Activated naive CD8-positive, alpha-beta T cell treated with anti-CD3 and anti-CD28 coated beads, Interleukin-2, amount 10 ng/mL, durations not matched to agents 7 days and 5 days (primary cell): Measurements from ENCODE around the gene S100A5. TPM values are rescaled to one million over a fixed set of nuclear protein-coding genes. Genes with fewer than 3 reads are reported as not detected.
"Not testable (repeated sequence)": the region's sequence is repeated elsewhere in the genome, so short reads cannot be mapped to it uniquely, and the experiment has no call there.

Experiments
- ATAC-seq: fragments of 150-1000 bp; cut with Tn5 transposase; one replicate; pipeline ENCODE4 v1.10.0; 2021; ENCODE audit warnings: low read depth, moderate library complexity
- POLR2A ChIA-PET: fragments of 350-600 bp; sonication (Branson Sonifier 250); formaldehyde crosslinking; loops from one replicate; lab custom pipeline; 2021; ENCODE audit warnings: antibody characterized with exemption; lab: Charles Lee
- DNase-seq: peaks from one replicate; pipeline ENCODE4 v3.0.0; 2021
- H3K27ac Mint-ChIP-seq: one replicate; pipeline ENCODE4 v1.8.0; 2022; ENCODE audit warnings: mild to moderate bottlenecking, mixed read lengths
- H3K27me3 Mint-ChIP-seq: one replicate; pipeline ENCODE4 v1.8.0; 2022; ENCODE audit warnings: mild to moderate bottlenecking, moderate library complexity, mixed read lengths
- H3K36me3 Mint-ChIP-seq: one replicate; pipeline ENCODE4 v1.8.0; 2021; ENCODE audit warnings: mild to moderate bottlenecking, mixed read lengths
- H3K4me1 Mint-ChIP-seq: one replicate; pipeline ENCODE4 v1.8.0; 2021; ENCODE audit warnings: mixed read lengths
- H3K4me3 Mint-ChIP-seq: one replicate; pipeline ENCODE4 v1.8.0; 2022; ENCODE audit warnings: mild to moderate bottlenecking, moderate library complexity, mixed read lengths
- H3K9me3 Mint-ChIP-seq: one replicate; pipeline ENCODE4 v1.8.0; 2021; ENCODE audit warnings: mixed read lengths
- total RNA-seq, 2 experiments: library from RNA; stranded (reverse); gene quantifications; one replicate each; pipeline ENCODE4 v1.2.3, GENCODE V29; 2021

S100A5 gene
- total RNA-seq: 1 to 10 TPM; 2.2 to 2.7 TPM

GRCh38 chr1:153540394-153541361, at the start of gene S100A5:
Gene S100A5, minus strand, starts transcription at chr1:153540934. Its CDS starts 743 bp downstream, at chr1:153540191.
- Mint-ChIP-seq H3K4me1 (peaks cover 64% of the 10 kb centered on the region), H3K27ac (peak within 1 kb of the TSS; percentile 81), H3K27me3 (no peaks in the 10 kb centered on the region), H3K4me3 (peak within 1 kb of the TSS; percentile 65), H3K9me3 (no peaks in the 10 kb centered on the region), H3K36me3 (peaks cover 13% of the 10 kb centered on the region)
- ATAC-seq (peak; percentile 15), DNase-seq (peak; percentile 55)
- POLR2A ChIA-PET: interaction anchor here (0.7 to 2.6 kb wide), 7 partner anchors 9 to 235 kb away, joined by 3 to 23 read pairs (median 5); partner anchors contain the start of genes CHTOP and SLC27A3

GRCh38 chr1:153588482-153588881, 47.7 kb upstream of the S100A5 start:
- POLR2A ChIA-PET: no interaction called here
- Mint-ChIP-seq H3K4me3 (no peak overlapping the region), H3K9me3 (no peaks in the 10 kb centered on the region), H3K27ac (no peak overlapping the region), H3K27me3 (peaks cover 23% of the 10 kb centered on the region), H3K4me1 (no peaks in the 10 kb centered on the region), H3K36me3 (no peaks in the 10 kb centered on the region)
- DNase-seq (no peak), ATAC-seq (no peak)

GRCh38 chr1:153588033-153588432, 47.3 kb upstream of the S100A5 start:
- POLR2A ChIA-PET, DNase-seq, H3K27ac Mint-ChIP-seq, ATAC-seq, H3K36me3 Mint-ChIP-seq, H3K4me3 Mint-ChIP-seq, H3K9me3 Mint-ChIP-seq, H3K4me1 Mint-ChIP-seq: not testable (repeated sequence)
- H3K27me3 Mint-ChIP-seq: peaks cover 23% of the 10 kb centered on the region

- POLR2A ChIA-PET: no interaction called here
These were observed 46.6 kb upstream of the S100A5 start for GRCh38 chr1:153587314-153587713.

GRCh38 chr1:153586347-153586746, 45.6 kb upstream of the S100A5 start:
- Mint-ChIP-seq H3K27ac (no peak overlapping the region), H3K27me3 (peaks cover 23% of the 10 kb centered on the region), H3K4me3 (no peak overlapping the region), H3K36me3 (no peaks in the 10 kb centered on the region), H3K4me1 (no peaks in the 10 kb centered on the region), H3K9me3 (no peaks in the 10 kb centered on the region)
- ATAC-seq (no peak), DNase-seq (no peak)
- POLR2A ChIA-PET: no interaction called here

More at GRCh38 chr1:153587314-153587713, 46.6 kb upstream of the S100A5 start:
- no peak for DNase-seq
- no peak overlapping the region for H3K4me3 Mint-ChIP-seq
- H3K36me3 Mint-ChIP-seq: no peaks in the 10 kb centered on the region
- ATAC-seq: no peak
- peaks cover 23% of the 10 kb centered on the region for H3K27me3 Mint-ChIP-seq
- no peaks in the 10 kb centered on the region for H3K9me3 Mint-ChIP-seq
- no peak overlapping the region for H3K27ac Mint-ChIP-seq
- H3K4me1 Mint-ChIP-seq: no peaks in the 10 kb centered on the region

- Mint-ChIP-seq H3K4me1 (no peaks in the 10 kb centered on the region), H3K27me3 (peaks cover 23% of the 10 kb centered on the region), H3K36me3 (no peaks in the 10 kb centered on the region), H3K9me3 (no peaks in the 10 kb centered on the region), H3K27ac (no peak overlapping the region), H3K4me3 (no peak overlapping the region)
- DNase-seq: no peak
- ATAC-seq: no peak
- POLR2A ChIA-PET: no interaction called here
These were observed 44.3 kb upstream of the S100A5 start for GRCh38 chr1:153585006-153585405.

- Mint-ChIP-seq H3K4me3 (no peak overlapping the region), H3K36me3 (no peaks in the 10 kb centered on the region), H3K4me1 (no peaks in the 10 kb centered on the region), H3K27me3 (peaks cover 30% of the 10 kb centered on the region), H3K27ac (no peak overlapping the region), H3K9me3 (no peaks in the 10 kb centered on the region)
- ATAC-seq: no peak
- no peak for DNase-seq
- POLR2A ChIA-PET: no interaction called here
These were observed 43.2 kb upstream of the S100A5 start for GRCh38 chr1:153583976-153584375.

- DNase-seq, ATAC-seq, H3K9me3 Mint-ChIP-seq, H3K36me3 Mint-ChIP-seq, H3K27ac Mint-ChIP-seq, H3K4me3 Mint-ChIP-seq, POLR2A ChIA-PET, H3K4me1 Mint-ChIP-seq: not testable (repeated sequence)
- H3K27me3 Mint-ChIP-seq: peaks cover 32% of the 10 kb centered on the region
These were observed 42.8 kb upstream of the S100A5 start for GRCh38 chr1:153583514-153583913.

- ATAC-seq, H3K4me1 Mint-ChIP-seq, H3K9me3 Mint-ChIP-seq, POLR2A ChIA-PET, H3K4me3 Mint-ChIP-seq, H3K36me3 Mint-ChIP-seq, H3K27ac Mint-ChIP-seq, DNase-seq: not testable (repeated sequence)
- H3K27me3 Mint-ChIP-seq: peaks cover 33% of the 10 kb centered on the region
These were observed 42.1 kb upstream of the S100A5 start for GRCh38 chr1:153582836-153583235.

GRCh38 chr1:153578936-153579335, 38.2 kb upstream of the S100A5 start:
- Mint-ChIP-seq H3K27ac (no peak overlapping the region), H3K27me3 (peaks cover 31% of the 10 kb centered on the region), H3K4me1 (no peaks in the 10 kb centered on the region), H3K36me3 (no peaks in the 10 kb centered on the region), H3K9me3 (no peaks in the 10 kb centered on the region), H3K4me3 (no peak overlapping the region)
- POLR2A ChIA-PET: no interaction called here
- no peak for ATAC-seq
- no peak for DNase-seq

- Mint-ChIP-seq H3K27me3 (peaks cover 31% of the 10 kb centered on the region), H3K27ac (no peak overlapping the region), H3K36me3 (no peaks in the 10 kb centered on the region), H3K4me3 (no peak overlapping the region), H3K4me1 (no peaks in the 10 kb centered on the region), H3K9me3 (no peaks in the 10 kb centered on the region)
- ATAC-seq: no peak
- DNase-seq: no peak
- POLR2A ChIA-PET: no interaction called here
These were observed 37.8 kb upstream of the S100A5 start for GRCh38 chr1:153578490-153578889.

GRCh38 chr1:153577624-153578051, 36.9 kb upstream of the S100A5 start:
- Mint-ChIP-seq H3K27me3 (peaks cover 31% of the 10 kb centered on the region), H3K4me1 (peaks cover 7% of the 10 kb centered on the region), H3K27ac (no peak overlapping the region), H3K4me3 (no peak overlapping the region), H3K9me3 (no peaks in the 10 kb centered on the region), H3K36me3 (no peaks in the 10 kb centered on the region)
- no peak for DNase-seq
- POLR2A ChIA-PET: interaction anchor here (0.7 kb wide), 1 partner anchor 71 kb away, joined by 3 read pairs; no protein-coding TSS in a partner anchor
- ATAC-seq: no peak

- DNase-seq (no peak), ATAC-seq (no peak)
- Mint-ChIP-seq H3K4me3 (no peak overlapping the region), H3K36me3 (no peaks in the 10 kb centered on the region), H3K27me3 (peaks cover 31% of the 10 kb centered on the region), H3K9me3 (no peaks in the 10 kb centered on the region), H3K27ac (no peak overlapping the region), H3K4me1 (peaks cover 11% of the 10 kb centered on the region)
- POLR2A ChIA-PET: interaction anchor here (0.6 kb wide), 1 partner anchor 67 kb away, joined by 5 read pairs; no protein-coding TSS in a partner anchor
These were observed 36.4 kb upstream of the S100A5 start for GRCh38 chr1:153577138-153577537.

- Mint-ChIP-seq H3K4me1 (peaks cover 18% of the 10 kb centered on the region), H3K27me3 (peaks cover 39% of the 10 kb centered on the region)
- DNase-seq, H3K9me3 Mint-ChIP-seq, H3K4me3 Mint-ChIP-seq, ATAC-seq, H3K27ac Mint-ChIP-seq, POLR2A ChIA-PET, H3K36me3 Mint-ChIP-seq: not testable (repeated sequence)
These were observed 34.8 kb upstream of the S100A5 start for GRCh38 chr1:153575497-153575896.
